IMR-90 (cell line): ENCODE results near the gene VAT1L. TPM values are rescaled to one million over a fixed set of nuclear protein-coding genes. Genes with fewer than 3 reads are reported as not detected.

Experiments
- ATAC-seq: fragments of 200-7000 bp; cut with Tn5 transposase; 2 replicates; pipeline ENCODE4 v1.9.1; 2020; ENCODE audit warnings: low read depth, mild to moderate bottlenecking, moderate library complexity
- BruUV-seq: library from RNA; stranded (reverse); fragments of 400-500 nt; replicated peaks from 2 replicates; lab custom pipeline; 2021; lab: Mats Ljungman, UMichigan
- CTCF ChIA-PET: fragments of 300-600 bp; formaldehyde crosslinking; extraction: SDS; loops from one replicate; lab custom pipeline; 2021; ENCODE audit warnings: antibody characterized with exemption; lab: Yijun Ruan, JAX
- POLR2A ChIA-PET: fragments of 300-600 bp; sonication (Branson Sonifier 250); formaldehyde crosslinking; loops from one replicate; lab custom pipeline; 2022; ENCODE audit warnings: antibody characterized with exemption; ENCODE audit not compliant: unreplicated experiment; lab: Charles Lee
- DNase-seq: peaks from one replicate; pipeline ENCODE4 v3.0.0; 2013
- H2AFZ ChIP-seq: replicated peaks from 2 replicates; pipeline ENCODE3; 2013; ENCODE audit warnings: low read length, mild to moderate bottlenecking; ENCODE audit not compliant: poor library complexity
- H2AK5ac ChIP-seq: 2 replicates; pipeline ENCODE4 v1.6.1; 2013; ENCODE audit warnings: low read depth, low read length, inconsistent platforms
- H2AK9ac ChIP-seq: replicated peaks from 2 replicates; pipeline ENCODE3; 2013; ENCODE audit warnings: mild to moderate bottlenecking, low read depth, low read length, moderate library complexity; ENCODE audit not compliant: poor library complexity
- H2BK120ac ChIP-seq: 2 replicates; pipeline ENCODE4 v1.6.1; 2013; ENCODE audit warnings: low read depth, low read length, inconsistent platforms
- H2BK15ac ChIP-seq: 3 replicates; pipeline ENCODE4 v1.6.1; 2013; ENCODE audit warnings: low read depth, low read length, inconsistent platforms
- H2BK20ac ChIP-seq: 2 replicates; pipeline ENCODE4 v1.6.1; 2013; ENCODE audit warnings: low read depth, mild to moderate bottlenecking, inconsistent platforms, low read length, moderate library complexity
- H2BK5ac ChIP-seq: 2 replicates; pipeline ENCODE4 v1.6.1; 2013; ENCODE audit warnings: mild to moderate bottlenecking, low read depth, low read length, inconsistent platforms; ENCODE audit not compliant: poor library complexity, severe bottlenecking
- H3K14ac ChIP-seq: replicated peaks from 2 replicates; pipeline ENCODE4 v1.6.1; 2013; ENCODE audit warnings: low read depth, low read length, inconsistent platforms
- H3K18ac ChIP-seq: 2 replicates; pipeline ENCODE4 v1.6.1; 2013; ENCODE audit warnings: low read depth, low read length, control low read depth
- H3K23ac ChIP-seq: 2 replicates; pipeline ENCODE4 v1.6.1; 2013; ENCODE audit warnings: low read depth, low read length, inconsistent platforms
- H3K27ac ChIP-seq: 2 replicates; pipeline ENCODE4 v1.5.1; 2013; ENCODE audit warnings: mild to moderate bottlenecking, control low read depth, low read length; ENCODE audit not compliant: insufficient read depth
- H3K27me3 ChIP-seq: 2 replicates; pipeline ENCODE4 v1.6.1; 2013; ENCODE audit warnings: low read length; ENCODE audit not compliant: control insufficient read depth, insufficient read depth
- H3K36me3 ChIP-seq: 2 replicates; pipeline ENCODE4 v1.6.1; 2013; ENCODE audit warnings: low read length, mixed read lengths; ENCODE audit not compliant: control insufficient read depth, insufficient read depth
- H3K4ac ChIP-seq: 2 replicates; pipeline ENCODE4 v1.6.1; 2013; ENCODE audit warnings: low read depth, low read length, inconsistent platforms
- H3K4me1 ChIP-seq: 2 replicates; pipeline ENCODE4 v1.6.1; 2013; ENCODE audit warnings: low read length, mixed read lengths; ENCODE audit not compliant: control insufficient read depth, insufficient read depth
- H3K4me2 ChIP-seq: 2 replicates; pipeline ENCODE4 v1.6.1; 2013; ENCODE audit warnings: low read depth, mild to moderate bottlenecking, control low read depth, low read length, moderate library complexity
- H3K4me3 ChIP-seq: 2 replicates; pipeline ENCODE4 v1.5.1; 2013; ENCODE audit warnings: low read depth, mild to moderate bottlenecking, control low read depth, low read length, moderate library complexity; ENCODE audit not compliant: insufficient read depth
- H3K56ac ChIP-seq: 2 replicates; pipeline ENCODE4 v1.6.1; 2013; ENCODE audit warnings: low read length, inconsistent platforms; ENCODE audit not compliant: insufficient read depth; ENCODE audit errors: extremely low read depth
- H3K79me1 ChIP-seq, 2 experiments: 2 replicates each; pipeline ENCODE4 v1.6.1; 2013; ENCODE audit warnings: low read length in 2 of 2, inconsistent platforms in 1 of 2, low read depth in 1 of 2
- H3K9ac ChIP-seq: 2 replicates; pipeline ENCODE4 v1.6.1; 2013; ENCODE audit warnings: low read depth, low read length, control low read depth
- H3K9me1 ChIP-seq: 2 replicates; pipeline ENCODE4 v1.6.1; 2013; ENCODE audit warnings: low read length, inconsistent platforms; ENCODE audit not compliant: insufficient read depth
- H3K9me3 ChIP-seq: 2 replicates; pipeline ENCODE4 v1.6.1; 2013; ENCODE audit warnings: low read length; ENCODE audit not compliant: control insufficient read depth, insufficient read depth
- H4K20me1 ChIP-seq: 2 replicates; pipeline ENCODE4 v1.6.1; 2013; ENCODE audit warnings: low read length, inconsistent platforms; ENCODE audit not compliant: insufficient read depth
- H4K5ac ChIP-seq: 2 replicates; pipeline ENCODE4 v1.6.1; 2013; ENCODE audit warnings: mild to moderate bottlenecking, low read depth, low read length, control low read depth
- H4K8ac ChIP-seq, 2 experiments: 2 replicates each; pipeline ENCODE4 v1.6.1; 2013; ENCODE audit warnings: low read depth in 2 of 2, low read length in 2 of 2, control low read depth in 1 of 2, inconsistent platforms in 1 of 2
- H4K91ac ChIP-seq: 2 replicates; pipeline ENCODE4 v1.6.1; 2013; ENCODE audit warnings: low read depth, low read length, inconsistent platforms; ENCODE audit not compliant: insufficient read depth
- CEBPB ChIP-seq: IDR thresholded peaks from 2 replicates; pipeline ENCODE4 v1.6.1; 2012; ENCODE audit warnings: low read depth, low read length, improper control_type of control experiment
- FOS ChIP-seq: fragments of 150-350 bp; IDR thresholded peaks from 2 replicates; pipeline ENCODE4 v1.6.1; 2016; ENCODE audit warnings: low read depth, low read length
- MAZ ChIP-seq: IDR thresholded peaks from 2 replicates; pipeline ENCODE4 v1.6.1; 2012; ENCODE audit warnings: low read depth, mild to moderate bottlenecking, low read length, improper control_type of control experiment, moderate library complexity, borderline replicate concordance
- MXI1 ChIP-seq: IDR thresholded peaks from 2 replicates; pipeline ENCODE4 v1.6.1; 2012; ENCODE audit warnings: low read depth, mild to moderate bottlenecking, low read length, moderate library complexity, borderline replicate concordance
- RCOR1 ChIP-seq: IDR thresholded peaks from 2 replicates; pipeline ENCODE4 v1.6.1; 2012; ENCODE audit warnings: mild to moderate bottlenecking, low read length, improper control_type of control experiment; ENCODE audit not compliant: insufficient replicate concordance
- WGBS, 2 experiments: methylation state at CpG; one replicate each; pipeline versions ENCODE4 v1.1.5 to v1.1.7; 2013; ENCODE audit warnings: missing lambda C conversion rate in 2 of 2; ENCODE audit not compliant: insufficient read length in 1 of 2; ENCODE audit errors: extremely low coverage in 2 of 2; 5-methylcytosine and 5-hydroxymethylcytosine counted together
- dilution Hi-C: fragments of 300-500 bp; cut with HindIII; formaldehyde crosslinking; loops from one replicate; pipeline ENCODE4 v1.14.3; 2018; ENCODE audit warnings: low sequenced_read_pairs; ENCODE audit not compliant: unreplicated experiment
- in situ Hi-C: fragments of 300-500 bp; cut with MboI; formaldehyde crosslinking; loops from 3 replicates; pipeline ENCODE4 v1.14.3; 2019; ENCODE audit warnings: low sequenced_read_pairs, inconsistent platforms, mixed read lengths
- intact Hi-C: fragments of 100-400 bp; cut with micrococcal nuclease; formaldehyde crosslinking; loops from 2 replicates; pipeline ENCODE4 v1.10.0; 2022
- polyA plus RNA-seq, 3 experiments: library from polyadenylated mRNA; depleted of rRNA; stranded (reverse); fragments of >200 nt; gene quantifications; 2 replicates each; pipeline ENCODE4 v1.2.3, GENCODE V29; 2012; ENCODE audit warnings: low replicate concordance in 1 of 3
- total RNA-seq: library from RNA; depleted of rRNA; stranded (reverse); fragments of >200 nt; gene quantifications from 2 replicates; pipeline ENCODE4 v1.2.3, GENCODE V29; 2012
- TF ChIP-seq, protein P1 (sequence below): fragments of 150-350 bp; IDR thresholded peaks from 2 replicates; pipeline ENCODE4 v1.6.1; 2017; ENCODE audit warnings: mild to moderate bottlenecking, antibody characterized with exemption, low read length, low read depth
- TF ChIP-seq, protein P2 (sequence below): conservative IDR thresholded peaks from 2 replicates; pipeline ENCODE4 v1.5.1; 2012; ENCODE audit warnings: mild to moderate bottlenecking, low read depth, low read length, improper control_type of control experiment

The VAT1L gene
- total and polyA plus RNA-seq, 2 of the 4 experiments (the other 2 are of a cell fraction), result 15.4 to 18.5 TPM

DNA sequence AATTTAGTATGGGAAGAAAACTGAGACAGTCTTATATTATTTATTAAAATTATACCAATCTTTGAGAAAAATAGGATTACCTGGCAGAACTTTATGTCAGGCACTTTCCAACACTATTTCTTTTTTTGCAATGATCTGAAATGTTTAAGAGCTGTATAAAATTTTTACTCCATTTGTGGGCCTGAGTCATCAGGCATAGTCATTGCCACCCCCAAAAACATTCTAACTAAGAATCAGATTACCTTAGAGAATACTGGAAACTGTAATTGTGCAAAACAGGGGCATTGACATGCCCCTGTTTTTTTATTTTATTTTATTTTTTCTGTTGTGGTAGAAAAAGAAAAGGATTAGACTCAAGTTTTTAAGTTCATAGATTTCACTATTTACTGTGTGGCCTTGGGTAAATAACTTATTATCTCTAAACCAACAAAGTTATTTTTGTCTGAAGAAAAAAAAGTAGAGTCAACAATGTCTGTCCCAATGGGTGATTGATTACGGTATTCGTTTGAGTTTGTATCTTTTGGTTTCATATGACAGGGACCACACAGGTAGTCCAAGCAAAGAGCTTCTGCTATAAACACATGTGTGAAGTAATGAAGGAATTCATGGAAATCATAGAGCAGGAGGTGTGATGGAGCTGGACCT is 24.6 kb downstream of the VAT1L start:
- Histone ChIP-seq H3K9me3 (peaks cover under 1% of the 10 kb centered on the region; the same call in 1 of the 2 replicates), H3K14ac (peak overlapping the region; percentile 70), H2BK15ac (0 out of 3 replicates have a peak overlapping the region, but pooled peaks have one; percentile 33), H3K27ac (no peak overlapping the region), H3K9me1 (0 out of 2 replicates have a peak, but pooled peaks cover 2% of the 10 kb centered on the region), H3K4me3 (no peak overlapping the region), H3K79me1 (peaks cover 6 to 13% of the 10 kb centered on the region in 2 experiments; a peak in 3 of 4 replicates), H2AFZ (no peak overlapping the region), H4K8ac (no peak overlapping the region), H3K4ac (peak overlapping the region; percentile 12; the same call in 1 of the 2 replicates), H3K4me1 (peaks cover 4% of the 10 kb centered on the region; the same call in 1 of the 2 replicates), H2BK120ac (peak overlapping the region; percentile 60), H3K36me3 (no peaks in the 10 kb centered on the region), H3K27me3 (no peaks in the 10 kb centered on the region), H3K18ac (peak overlapping the region; percentile 67; the same call in 1 of the 2 replicates), H3K23ac (no peak overlapping the region), H3K56ac (no peak overlapping the region), H3K4me2 (no peak overlapping the region), H2BK5ac (peak overlapping the region; percentile 48), H2AK9ac (no peak overlapping the region), H2BK20ac (peak overlapping the region; percentile 79; the same call in 1 of the 2 replicates), H4K91ac (no peak overlapping the region; the same call in 1 of the 2 replicates), H3K9ac (no peak overlapping the region), H2AK5ac (peak overlapping the region; percentile 68; the same call in 1 of the 2 replicates), H4K20me1 (no peaks in the 10 kb centered on the region), H4K5ac (peak overlapping the region; percentile 82; the same call in 1 of the 2 replicates)
- DNase-seq (peak; percentile 65), ATAC-seq (peak; percentile 82)
- ChIA-PET POLR2A (no interaction called here), CTCF (no interaction called here)
- BruUV-seq, result no TSS peak
- no CpG with 5 or more reads among the region's 2 CpGs for WGBS, 2 experiments
- TF ChIP-seq MXI1 (no peak), CEBPB (0 out of 2 replicates have a peak, but pooled peaks have one; percentile 27), FOS (peak; percentile 65), RCOR1 (no peak), MAZ (no peak)
- TF ChIP-seq, protein P1, sequence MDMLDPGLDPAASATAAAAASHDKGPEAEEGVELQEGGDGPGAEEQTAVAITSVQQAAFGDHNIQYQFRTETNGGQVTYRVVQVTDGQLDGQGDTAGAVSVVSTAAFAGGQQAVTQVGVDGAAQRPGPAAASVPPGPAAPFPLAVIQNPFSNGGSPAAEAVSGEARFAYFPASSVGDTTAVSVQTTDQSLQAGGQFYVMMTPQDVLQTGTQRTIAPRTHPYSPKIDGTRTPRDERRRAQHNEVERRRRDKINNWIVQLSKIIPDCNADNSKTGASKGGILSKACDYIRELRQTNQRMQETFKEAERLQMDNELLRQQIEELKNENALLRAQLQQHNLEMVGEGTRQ, result no peak
- TF ChIP-seq, protein P2, sequence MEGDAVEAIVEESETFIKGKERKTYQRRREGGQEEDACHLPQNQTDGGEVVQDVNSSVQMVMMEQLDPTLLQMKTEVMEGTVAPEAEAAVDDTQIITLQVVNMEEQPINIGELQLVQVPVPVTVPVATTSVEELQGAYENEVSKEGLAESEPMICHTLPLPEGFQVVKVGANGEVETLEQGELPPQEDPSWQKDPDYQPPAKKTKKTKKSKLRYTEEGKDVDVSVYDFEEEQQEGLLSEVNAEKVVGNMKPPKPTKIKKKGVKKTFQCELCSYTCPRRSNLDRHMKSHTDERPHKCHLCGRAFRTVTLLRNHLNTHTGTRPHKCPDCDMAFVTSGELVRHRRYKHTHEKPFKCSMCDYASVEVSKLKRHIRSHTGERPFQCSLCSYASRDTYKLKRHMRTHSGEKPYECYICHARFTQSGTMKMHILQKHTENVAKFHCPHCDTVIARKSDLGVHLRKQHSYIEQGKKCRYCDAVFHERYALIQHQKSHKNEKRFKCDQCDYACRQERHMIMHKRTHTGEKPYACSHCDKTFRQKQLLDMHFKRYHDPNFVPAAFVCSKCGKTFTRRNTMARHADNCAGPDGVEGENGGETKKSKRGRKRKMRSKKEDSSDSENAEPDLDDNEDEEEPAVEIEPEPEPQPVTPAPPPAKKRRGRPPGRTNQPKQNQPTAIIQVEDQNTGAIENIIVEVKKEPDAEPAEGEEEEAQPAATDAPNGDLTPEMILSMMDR, result no peak
- in situ Hi-C loops (no loop called here), intact Hi-C loops (no loop called here), dilution Hi-C loops (no loop called here)
